ENCODE measurements around the gene RNF5.
"Not testable (repeated sequence)": the region's sequence is repeated elsewhere in the genome, so short reads cannot be mapped to it uniquely, and the experiment has no call there.

Gene RNF5, protein sequence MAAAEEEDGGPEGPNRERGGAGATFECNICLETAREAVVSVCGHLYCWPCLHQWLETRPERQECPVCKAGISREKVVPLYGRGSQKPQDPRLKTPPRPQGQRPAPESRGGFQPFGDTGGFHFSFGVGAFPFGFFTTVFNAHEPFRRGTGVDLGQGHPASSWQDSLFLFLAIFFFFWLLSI

DNA sequence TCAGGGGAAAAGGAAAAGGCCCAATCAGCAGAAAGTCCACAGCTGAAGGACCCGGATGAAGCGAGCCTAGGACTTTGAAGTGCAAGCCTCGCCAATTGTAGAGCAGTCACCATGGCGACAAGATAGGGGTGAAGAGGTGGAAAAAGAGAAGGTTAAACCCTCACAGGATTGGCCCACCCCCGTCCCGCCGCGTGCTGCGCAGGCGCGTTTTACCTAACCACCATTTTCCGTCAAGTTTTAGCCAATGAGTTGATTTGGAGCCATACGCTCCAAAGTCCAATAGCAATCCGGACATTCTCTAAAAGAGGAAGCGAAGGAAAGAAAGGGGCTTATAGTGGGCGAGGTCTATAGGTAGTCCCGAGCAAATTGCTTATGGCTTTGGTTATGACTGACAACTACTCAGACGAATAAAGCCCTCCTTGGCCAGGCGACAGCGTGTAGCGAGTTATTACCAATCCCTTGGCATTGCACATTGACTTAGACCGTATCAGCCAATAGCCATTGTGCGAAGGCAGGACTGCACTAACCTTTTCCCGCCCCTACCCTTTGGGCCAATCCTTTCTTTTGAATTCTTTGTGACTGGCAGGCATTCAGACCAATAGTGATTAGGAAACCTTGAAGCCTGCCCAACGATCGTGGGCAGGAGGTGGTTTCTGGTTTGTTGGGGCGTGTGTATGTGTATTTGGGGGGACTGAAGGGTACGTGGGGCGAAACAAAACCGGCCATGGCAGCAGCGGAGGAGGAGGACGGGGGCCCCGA, at the start of gene RNF5:
Gene RNF5 (plus strand): TSS at position 618 of the 759 bp plus-strand sequence. CDS start 107 bp downstream, at position 725.
- DNase-seq: peak; percentile 100

DNA sequence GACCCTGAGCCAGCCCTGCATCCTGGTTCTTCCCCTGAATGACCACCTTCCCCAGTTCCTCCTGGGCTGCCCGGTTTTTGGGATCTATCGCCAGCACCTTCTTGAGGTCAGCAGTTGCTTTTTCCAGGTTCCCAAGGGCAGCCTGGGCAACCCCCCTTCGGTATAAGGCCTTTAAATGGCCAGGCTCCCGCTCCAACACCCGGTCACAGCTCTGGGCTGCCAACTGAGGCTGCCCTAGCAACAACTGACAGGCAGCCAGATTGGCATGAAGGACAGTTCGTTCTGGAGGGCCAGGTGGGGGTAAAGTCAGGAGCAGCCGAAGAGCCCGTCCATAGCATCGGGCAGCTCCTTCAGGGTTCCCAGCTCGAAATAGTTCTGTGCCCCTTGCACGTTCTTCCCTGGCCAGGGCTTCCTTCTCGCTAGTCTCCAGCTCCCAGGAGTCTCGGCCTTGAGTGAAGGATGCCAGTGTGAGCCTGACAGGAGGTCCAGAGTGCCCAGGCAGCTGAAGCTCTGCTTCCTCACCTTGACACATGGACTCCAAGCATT, 49.4 kb upstream of the RNF5 start:
- DNase-seq: no peak

DNA sequence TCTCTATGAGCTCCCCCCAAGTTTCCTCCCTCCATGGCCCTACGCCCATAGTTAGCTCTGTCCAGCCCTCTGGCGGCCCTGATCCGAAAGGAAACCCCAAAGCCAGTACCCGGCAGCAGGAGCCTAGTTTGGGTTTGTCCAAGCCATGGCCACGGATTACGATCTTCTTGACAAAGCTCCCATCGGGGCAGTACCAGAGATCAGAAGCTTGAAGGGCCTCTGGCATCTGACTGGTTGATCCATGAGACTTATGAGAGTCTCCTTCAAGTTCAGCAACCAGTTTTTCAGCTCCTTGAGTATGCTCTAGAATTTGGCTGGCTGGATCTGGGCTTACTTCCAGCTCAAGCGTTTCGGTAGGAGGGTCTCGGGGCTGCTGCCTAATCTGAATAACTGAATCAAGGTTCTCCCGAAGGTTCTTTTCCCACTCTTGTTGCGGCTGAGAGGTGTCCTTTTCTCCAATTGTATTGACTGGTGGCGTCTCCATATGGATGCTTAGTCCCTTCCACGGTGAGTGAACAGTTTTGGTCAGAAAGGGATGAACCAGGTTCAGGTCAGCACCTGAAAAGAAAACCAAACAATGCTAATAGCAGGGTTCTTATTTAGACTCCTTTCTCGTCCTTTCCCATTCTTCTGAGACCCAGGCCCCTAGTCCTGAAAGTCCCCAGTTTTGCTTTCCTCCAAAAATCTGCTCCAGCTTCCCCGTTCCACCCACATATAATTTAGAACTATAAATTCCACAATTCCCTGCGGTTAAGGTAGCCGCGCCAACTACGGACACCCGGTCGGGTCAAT, 48.7 kb upstream of the RNF5 start:
- no peak for DNase-seq

DNA sequence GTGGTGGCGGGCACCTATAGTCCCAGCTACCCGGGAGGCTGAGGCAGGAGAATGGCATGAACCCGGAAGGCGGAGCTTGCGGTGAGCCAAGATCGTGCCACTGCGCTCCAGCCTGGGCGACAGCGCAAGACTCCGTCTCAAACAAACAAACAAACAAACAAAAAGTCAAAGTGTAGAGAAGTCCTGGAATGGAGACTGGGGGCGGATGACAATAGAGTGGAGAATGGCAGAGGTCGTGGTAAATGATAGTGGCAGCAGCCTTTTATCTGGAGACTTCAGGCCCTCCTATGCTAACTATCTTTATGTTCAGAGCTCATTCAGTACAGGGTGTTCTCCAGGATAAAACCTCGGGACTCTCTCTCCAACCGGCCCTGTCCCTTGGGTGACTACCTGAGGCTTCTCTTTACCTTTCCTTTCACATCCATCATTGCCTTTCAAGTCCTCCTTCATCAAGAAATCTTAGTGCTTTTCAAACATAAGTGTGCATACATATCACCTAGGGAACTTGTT, 46.7 kb upstream of the RNF5 start:
- no peak for DNase-seq

DNA sequence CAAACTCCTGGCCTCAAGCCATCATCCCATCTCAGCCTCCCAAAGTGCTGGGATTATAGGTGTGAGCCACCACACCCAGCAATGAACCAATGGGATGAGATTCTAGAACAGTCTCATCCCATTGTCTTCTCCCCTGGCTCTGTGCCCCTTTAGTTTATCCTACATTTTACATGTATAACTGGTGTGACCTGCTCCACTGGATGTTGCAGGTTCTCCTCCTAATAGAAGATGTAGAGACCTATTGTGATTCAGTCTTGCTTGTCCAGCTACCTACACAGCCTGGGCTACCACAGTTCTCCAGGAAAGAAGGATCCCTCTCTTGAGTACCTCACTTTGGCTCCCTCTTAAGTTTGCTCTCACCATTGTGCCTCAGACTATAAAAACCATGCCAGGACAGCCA, 46.1 kb upstream of the RNF5 start:
- DNase-seq: no peak

DNA sequence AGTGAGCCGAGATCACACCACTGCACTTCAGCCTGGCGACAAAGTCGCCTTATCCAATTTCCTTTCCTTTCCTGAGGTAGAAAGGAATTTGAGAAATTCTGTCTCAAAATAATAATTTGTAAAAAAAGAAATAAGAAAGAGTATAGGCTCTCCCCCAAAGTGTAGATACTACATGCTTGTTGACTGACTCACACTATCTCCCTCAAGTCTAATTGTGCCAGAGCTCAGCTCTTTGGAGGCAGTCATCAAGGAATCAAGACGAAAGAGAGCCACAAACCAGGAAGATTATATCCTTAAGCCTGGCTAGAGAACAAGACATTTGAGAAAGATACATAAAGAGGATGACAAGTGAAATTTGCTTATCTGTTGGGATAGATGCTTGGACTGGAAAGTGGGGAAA, 44.4 kb upstream of the RNF5 start:
- peak; percentile 51 for DNase-seq

DNA sequence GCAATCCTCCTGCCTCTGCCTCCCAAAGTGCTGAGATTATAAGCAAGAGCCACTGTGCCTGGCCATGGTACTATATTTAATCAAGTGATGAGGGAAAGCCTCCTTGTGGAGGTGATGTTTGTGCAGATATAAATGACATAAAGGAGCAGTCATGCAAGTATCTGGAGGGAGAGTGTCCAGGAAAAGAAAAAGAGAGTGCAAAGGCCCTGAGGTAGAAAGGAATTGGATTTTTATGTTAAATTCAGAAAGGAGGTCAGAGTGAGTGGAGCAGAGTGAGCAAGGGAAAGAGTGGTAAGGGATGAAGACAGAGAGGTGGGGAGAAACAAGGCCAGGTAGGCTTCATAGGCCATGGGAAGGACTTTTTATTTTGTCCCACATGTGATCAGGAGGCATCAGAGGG, 40.8 kb upstream of the RNF5 start:
- DNase-seq: no peak

DNA sequence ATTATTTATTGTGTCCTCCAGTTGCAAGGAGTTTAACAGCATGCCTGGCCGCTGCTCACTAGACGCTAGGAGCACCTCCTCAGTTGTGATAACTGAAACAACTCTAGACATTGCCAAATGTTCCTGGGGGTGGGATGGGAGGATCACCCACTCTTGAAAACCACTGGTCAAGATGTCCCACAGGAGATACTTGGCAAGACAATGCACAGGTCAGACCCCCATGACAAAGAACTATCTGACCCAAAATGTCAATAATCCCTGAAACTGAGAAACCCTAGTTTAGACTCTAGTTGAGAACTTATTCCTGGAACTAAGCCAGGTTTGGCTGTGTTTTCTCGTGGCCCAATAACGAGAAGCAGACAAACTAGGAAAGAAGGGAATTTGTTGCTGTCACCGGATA, 38.6 kb upstream of the RNF5 start:
- DNase-seq: no peak

DNA sequence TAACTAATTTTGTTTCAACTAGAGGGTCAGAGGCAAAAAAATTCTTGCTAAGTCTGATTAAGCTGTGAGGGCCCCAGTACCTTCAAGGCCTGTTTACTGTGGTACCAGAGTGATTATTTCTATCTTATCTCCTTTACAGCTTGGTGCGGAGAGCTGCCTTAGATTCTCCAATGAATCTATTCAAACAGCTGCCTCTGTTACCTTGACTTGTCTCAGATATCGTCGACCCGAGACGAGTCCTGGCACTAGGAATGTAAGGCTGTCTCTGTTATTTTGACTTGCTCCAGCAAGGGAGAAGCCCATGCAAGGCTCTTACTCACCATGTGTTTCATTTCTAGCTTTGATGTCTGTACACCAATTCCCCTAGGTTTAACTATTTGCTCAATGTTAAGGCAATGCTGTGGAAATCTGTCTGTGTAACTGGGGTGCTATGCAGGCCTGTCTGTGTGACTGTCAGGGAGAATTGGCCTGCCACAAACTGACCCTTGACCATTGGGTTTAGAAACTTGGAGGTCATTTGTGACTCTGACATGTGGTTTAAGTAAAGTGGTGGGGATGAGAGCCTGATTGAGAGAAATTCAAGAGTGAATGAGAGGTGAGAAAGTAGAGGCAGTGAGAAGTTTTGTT, 37.7 kb upstream of the RNF5 start:
- no peak for DNase-seq

DNA sequence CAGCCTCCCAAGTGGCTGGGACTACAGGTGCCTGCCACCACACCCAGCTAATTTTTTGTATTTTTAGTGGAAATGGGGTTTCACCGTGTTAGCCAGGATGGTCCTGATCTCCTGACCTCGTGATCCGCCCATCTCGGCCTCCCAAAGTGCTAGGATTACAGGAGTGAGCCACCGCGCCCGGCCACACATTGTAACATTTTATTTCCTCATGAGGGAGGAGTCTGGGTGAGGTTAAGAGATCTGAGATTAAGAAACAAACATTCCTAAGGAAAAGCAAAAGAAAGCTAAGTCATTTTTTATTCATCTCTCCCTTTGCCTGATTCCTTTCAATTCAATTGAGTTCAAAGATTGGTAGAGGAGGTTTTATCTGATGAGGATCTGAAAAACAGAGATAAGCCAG, 34.0 kb upstream of the RNF5 start:
- not testable (repeated sequence) for DNase-seq

DNA sequence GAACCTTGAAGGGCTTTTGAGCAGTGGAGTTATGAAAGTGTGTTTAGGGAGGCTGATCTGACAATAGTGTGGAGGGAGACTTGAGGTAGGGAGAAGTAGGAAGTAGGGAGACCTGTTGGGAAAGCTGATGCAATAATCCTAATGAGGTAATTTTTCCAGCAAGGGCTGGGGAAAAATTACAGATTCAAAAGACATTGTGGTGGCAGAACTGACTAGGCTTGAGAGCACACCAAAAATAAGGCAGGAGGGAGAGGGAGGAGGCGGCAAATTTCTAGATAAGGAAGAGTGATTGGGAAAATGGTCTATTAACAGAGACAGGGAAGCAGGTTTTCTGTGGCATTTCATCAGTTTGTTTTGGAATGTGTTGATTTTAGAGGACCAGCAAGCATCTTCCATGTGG, 31.9 kb upstream of the RNF5 start:
- no peak for DNase-seq

DNA sequence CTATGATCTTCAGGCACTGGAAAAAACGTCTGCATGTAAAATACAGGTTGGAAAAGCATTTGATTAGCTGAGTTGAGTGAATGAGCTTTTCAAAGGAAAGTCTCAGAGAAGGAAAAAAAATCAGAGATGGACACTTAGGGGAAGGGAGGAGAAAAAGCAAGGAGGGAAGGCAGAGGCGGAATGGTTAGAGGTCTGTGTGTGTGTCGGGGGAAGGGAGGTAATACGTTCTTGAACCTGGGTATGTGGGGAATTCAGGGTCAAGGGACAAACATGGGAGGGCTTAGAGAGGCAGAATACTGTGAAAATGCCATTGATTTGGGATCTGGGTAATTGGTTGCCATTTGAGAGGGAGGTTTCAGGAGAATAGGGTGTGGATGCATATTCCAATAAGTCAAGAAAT, 31.5 kb upstream of the RNF5 start:
- no peak for DNase-seq

DNA sequence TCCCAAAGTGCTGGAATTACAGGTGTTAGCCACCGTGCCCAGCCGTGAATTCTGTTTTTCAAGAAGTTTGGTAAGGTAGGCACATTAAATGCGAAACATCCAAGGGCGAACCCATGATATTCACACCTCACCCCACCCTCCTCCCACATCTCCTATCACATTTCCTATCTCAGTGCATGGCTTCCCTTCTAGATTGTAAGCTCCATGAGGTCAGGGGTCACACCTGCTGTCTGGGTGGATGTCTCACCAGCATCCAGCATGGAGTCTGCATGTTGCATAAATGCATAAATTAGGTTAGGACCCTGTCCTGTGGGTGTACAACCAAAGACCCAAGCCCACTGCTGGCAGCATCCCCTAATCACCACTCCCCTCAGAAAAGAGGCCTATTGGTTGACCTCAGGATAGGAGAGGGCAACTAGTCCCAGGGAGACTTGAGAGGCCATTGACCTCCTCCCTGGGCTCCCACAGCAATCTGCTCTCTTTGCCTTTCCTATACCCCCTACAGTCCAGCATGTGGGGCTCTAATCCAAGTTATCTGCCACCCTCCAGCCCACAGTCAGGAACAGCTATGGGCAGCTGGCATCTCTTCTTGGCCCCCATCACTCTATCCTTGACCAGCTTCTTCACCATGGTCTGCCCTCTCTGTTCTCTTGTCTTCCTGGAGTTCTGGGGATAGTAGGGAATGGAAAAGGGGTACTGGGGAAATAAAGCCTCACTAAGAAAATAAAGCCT, 30.6 kb upstream of the RNF5 start:
- no peak for DNase-seq

DNA sequence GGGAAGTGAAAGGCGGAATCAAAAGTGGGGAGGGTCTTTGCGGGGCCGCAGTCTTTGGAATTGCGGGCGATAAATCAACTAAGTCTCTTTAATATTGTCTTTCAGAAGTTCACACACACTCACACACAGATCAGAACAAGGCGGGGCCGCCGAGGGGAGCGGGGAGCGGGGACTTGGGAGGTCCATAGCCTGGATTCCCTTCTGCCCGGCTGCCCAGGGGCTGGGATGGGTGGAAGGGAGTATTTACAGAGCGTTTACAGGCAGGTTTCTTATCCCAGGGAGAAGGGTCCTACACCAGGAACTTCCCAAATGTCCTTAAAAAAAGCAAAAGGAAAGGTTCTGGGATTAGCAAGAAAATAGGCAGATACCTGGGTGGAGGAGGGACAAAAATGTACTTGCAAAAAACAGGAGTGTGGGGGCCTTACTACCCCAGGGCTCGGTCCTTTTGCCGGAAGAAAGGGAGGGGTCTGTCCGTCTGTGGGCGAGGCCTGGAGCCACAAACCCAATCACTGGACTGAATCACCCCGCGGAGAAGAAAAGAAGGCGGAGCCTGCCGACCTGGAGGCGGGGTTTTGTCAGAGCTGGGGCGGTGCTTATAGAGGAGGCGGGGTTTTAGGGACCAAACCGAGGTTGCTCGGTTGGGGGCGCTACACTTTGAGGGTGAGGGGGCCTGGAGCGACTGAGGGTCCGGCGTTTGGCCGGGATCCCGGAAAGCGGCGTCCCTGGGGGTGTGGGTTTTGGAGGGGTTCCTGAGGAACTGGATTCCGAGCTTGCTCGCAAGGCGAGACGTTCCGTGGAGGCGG, 29.7 kb upstream of the RNF5 start:
- no peak for DNase-seq

DNA sequence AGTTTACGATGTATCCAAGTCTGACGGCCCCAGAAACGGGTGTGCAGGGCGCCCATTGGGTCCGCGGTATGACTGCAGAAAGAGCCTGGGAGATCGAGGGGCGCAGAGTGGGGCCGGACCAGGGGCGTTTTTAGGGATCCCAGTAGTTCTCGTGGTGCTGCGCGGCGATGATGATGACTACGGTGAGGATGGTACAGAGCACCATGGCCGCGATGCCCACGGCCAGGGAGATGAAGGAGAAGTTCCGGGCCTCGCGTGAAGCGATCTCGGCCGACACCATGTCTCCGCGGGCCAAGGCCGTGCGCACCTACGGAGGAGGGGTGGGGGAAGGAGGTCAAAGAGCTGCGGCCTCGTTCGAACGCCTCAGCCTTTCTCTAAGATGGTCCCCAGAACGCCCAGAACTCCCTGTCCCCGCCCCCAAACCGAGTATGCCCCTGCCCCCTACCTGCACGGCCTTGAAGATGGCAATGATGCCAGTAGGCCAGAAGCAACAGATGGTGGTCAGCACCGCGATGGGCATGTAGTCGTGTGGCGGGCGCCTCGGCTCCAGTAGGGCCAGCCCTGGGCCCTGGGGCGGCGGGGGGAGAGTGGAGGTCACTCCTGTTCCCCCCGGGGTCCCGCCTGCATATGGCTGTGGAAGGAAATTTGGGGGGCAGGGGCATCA, 29.0 kb upstream of the RNF5 start:
- DNase-seq: no peak

DNA sequence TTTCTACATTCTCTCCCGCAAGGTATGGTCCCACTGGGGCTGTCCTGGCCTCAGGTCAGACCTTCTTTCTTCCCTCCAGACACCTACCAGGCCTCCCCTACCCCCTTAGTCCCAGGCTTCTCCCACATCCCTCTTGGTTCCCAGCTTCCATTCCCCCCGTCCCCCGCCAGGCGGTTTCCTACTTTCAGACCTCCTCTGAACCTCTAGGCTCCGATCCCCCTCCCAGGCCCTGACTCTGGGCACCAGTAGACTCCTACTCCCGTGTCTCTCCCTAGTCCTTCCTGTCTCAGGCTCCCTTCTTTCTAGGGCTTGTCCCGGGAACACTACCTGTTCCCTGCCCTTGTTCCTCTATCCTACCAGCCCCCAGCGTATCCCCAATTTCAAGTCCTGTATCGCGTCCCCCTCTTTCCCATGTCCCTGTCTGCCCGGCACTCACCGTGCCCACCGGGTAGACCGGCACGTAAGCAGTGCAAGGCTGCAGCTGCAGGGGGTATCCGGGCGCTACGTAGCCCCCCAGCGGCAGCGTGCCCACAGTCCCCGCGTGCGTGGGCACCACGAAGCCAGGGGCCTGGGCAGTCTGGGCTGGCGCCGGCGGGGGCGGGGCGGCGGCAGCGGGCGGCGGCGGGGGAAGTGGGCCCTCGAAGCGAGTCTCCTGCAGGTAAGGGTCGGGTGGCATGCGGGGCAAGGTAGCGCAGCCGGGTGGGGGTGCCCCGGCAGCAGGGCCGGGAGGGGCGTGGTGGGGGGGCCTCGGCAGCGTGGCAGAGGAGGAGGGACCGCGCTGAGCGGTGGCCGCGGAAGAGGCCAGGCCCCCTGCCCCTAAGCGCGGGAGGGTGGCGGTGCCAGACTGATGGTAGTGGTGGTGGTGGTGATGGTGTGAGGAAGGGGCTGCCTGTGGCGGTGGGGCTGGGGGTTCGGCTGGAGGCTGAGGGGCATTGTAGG, 28.0 kb upstream of the RNF5 start:
- DNase-seq: no peak

DNA sequence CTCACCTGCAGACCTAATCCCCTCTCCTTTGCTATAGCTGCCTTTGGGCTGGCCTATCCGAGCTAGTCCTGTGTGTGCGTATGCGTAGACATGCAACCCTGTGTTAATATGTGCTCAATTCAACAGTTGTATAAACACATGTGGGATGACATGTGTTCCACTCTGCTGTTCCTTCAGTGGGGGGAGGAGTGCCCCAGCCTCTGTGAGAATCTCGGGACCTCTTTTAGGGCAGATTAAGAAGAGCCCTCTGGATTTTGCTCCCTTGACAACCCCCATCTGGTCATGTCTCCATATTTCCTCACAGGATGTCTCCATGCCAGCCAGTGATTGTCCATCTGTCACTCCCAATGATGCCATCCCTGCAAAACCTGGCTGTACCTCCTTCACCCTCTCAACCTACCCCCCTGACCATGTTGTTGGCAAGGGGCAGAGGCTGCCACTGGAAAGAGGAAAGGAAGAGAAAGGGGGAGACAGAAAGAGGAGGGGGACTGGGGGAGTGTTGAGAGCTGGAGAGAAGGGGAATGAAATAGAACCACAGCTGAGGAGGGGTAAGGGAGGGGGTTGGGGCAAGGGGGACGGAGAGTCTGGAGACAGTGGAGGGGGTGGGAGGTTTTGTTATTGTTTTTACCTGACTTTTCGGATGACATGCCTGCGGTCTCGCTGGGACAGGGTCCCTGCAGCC, 26.9 kb upstream of the RNF5 start:
- DNase-seq: no peak

DNA sequence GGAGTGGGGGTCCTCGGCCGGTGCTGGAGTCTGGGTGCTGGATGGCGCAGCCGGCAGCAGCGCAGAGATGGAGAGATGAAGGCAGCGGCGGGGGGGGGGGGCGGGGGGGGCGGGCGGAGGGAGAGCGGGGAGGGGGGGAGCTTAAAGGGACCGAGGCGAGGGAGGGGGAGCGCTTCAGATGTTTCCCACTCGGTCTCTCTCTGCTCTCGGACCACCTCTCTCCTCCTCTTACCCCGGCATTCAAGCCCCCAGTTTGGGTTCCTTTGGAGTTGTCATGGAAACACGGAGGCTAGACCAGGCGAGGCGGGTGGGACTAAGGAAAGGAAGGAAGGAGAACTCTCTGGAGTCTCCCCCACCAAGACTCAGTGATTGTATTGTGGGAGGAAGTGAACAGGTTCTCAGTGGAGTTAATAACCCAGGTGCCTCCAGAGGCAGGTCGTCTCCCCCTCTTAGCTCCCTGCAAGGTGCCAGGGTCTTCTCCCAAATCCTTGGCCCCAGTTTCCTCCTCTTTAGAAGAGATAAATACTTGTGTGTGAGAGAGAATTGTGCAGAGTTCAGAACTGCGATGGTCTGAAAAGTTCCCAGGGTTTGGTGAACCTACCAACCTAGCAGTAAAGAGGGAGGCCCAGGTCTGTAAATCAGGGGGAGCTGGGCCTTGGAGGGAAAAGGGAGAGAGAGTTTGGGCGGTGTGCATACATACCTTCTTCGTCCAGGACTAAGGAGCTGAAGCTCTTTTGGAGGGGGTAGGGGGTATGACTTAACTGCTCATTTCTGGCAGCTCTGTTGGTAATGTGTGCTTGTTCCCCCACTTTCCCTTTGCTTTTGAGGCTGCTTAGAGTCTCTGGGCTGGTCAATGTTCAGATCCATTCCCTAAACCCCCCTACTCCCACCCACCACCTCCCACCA, 26.1 kb upstream of the RNF5 start, which contains the start of gene PRRT1:
Gene PRRT1 (minus strand): TSS at position 77 of the 906 bp plus-strand sequence. CDS start 112 bp downstream, outside the sequence.
- no peak for DNase-seq

All from HCEC 1CT (cell line).